Neuronal stem cell (in vitro differentiated cells): ENCODE measurements around the gene TMEM252.

Experiments used
- DNase-seq: peaks from one replicate; pipeline ENCODE4 v3.0.0-alpha.2; 2013; ENCODE audit warnings: low spot score
- H2AFZ ChIP-seq: one replicate; pipeline ENCODE4 v1.6.1; 2013; ENCODE audit warnings: mild to moderate bottlenecking, low read length, inconsistent platforms
- H2AK5ac ChIP-seq: 2 replicates; pipeline ENCODE4 v1.6.1; 2013; ENCODE audit warnings: low read depth, mild to moderate bottlenecking, inconsistent platforms, low read length, moderate library complexity, mixed read lengths
- H2BK120ac ChIP-seq: 2 replicates; pipeline ENCODE4 v1.6.1; 2013; ENCODE audit warnings: low read depth, mild to moderate bottlenecking, inconsistent platforms, low read length, moderate library complexity, mixed read lengths
- H2BK12ac ChIP-seq: one replicate; pipeline ENCODE4 v1.6.1; 2013; ENCODE audit warnings: low read length, inconsistent platforms
- H2BK15ac ChIP-seq: 2 replicates; pipeline ENCODE4 v1.6.1; 2013; ENCODE audit warnings: mild to moderate bottlenecking, low read length, inconsistent platforms, mixed read lengths
- H2BK5ac ChIP-seq: one replicate; pipeline ENCODE4 v1.6.1; 2013; ENCODE audit warnings: inconsistent platforms, mild to moderate bottlenecking, low read length, moderate library complexity
- H3K14ac ChIP-seq: one replicate; pipeline ENCODE4 v1.6.1; 2013; ENCODE audit warnings: low read length, inconsistent platforms
- H3K18ac ChIP-seq: 2 replicates; pipeline ENCODE4 v1.6.1; 2013; ENCODE audit warnings: low read length, inconsistent platforms
- H3K23ac ChIP-seq: 2 replicates; pipeline ENCODE4 v1.6.1; 2013; ENCODE audit warnings: low read depth, mild to moderate bottlenecking, mixed read lengths, low read length, inconsistent platforms; ENCODE audit not compliant: poor library complexity
- H3K27ac ChIP-seq: replicated peaks from 3 replicates; pipeline ENCODE4 v1.5.1; 2013; ENCODE audit warnings: low read length, inconsistent platforms
- H3K27me3 ChIP-seq, 3 experiments: 2 replicates each; pipeline ENCODE4 v1.6.1; 2013; ENCODE audit warnings: low read length in 3 of 3, mild to moderate bottlenecking in 2 of 3, inconsistent platforms in 1 of 3, low read depth in 1 of 3, mixed read lengths in 1 of 3, moderate library complexity in 1 of 3; ENCODE audit not compliant: control insufficient read depth in 3 of 3, insufficient read depth in 3 of 3
- H3K36me3 ChIP-seq, 2 donors: replicated peaks in 1 of 2; 2 replicates each; pipeline ENCODE4 v1.6.1; 2013; ENCODE audit warnings: low read length in 2 of 2; ENCODE audit not compliant: control insufficient read depth in 2 of 2, insufficient read depth in 2 of 2
- H3K4ac ChIP-seq: 2 replicates; pipeline ENCODE4 v1.6.1; 2013; ENCODE audit warnings: inconsistent platforms, mild to moderate bottlenecking, low read length, moderate library complexity
- H3K4me1 ChIP-seq, 2 donors: 1 replicate in 1 of 2; 2 replicates in 1 of 2; pipeline ENCODE4 v1.6.1; 2013; ENCODE audit warnings: low read length in 2 of 2, low read depth in 1 of 2; ENCODE audit not compliant: control insufficient read depth in 2 of 2, insufficient read depth in 1 of 2
- H3K4me2 ChIP-seq: one replicate; pipeline ENCODE4 v1.6.1; 2013; ENCODE audit warnings: mild to moderate bottlenecking, low read length, inconsistent platforms; ENCODE audit not compliant: insufficient read depth, poor library complexity, severe bottlenecking
- H3K4me3 ChIP-seq, 2 donors: 2 replicates each; pipeline ENCODE4 v1.5.1; 2013; ENCODE audit warnings: low read length in 2 of 2, mild to moderate bottlenecking in 2 of 2, inconsistent platforms in 1 of 2, moderate library complexity in 1 of 2
- H3K79me1 ChIP-seq: one replicate; pipeline ENCODE4 v1.6.1; 2013; ENCODE audit warnings: low read depth, mild to moderate bottlenecking, inconsistent platforms, low read length, moderate library complexity
- H3K9ac ChIP-seq: one replicate; pipeline ENCODE4 v1.6.1; 2013; ENCODE audit warnings: mild to moderate bottlenecking, low read depth, low read length, inconsistent platforms; ENCODE audit not compliant: poor library complexity
- H3K9me3 ChIP-seq, 2 donors: replicated peaks in 1 of 2; 2 replicates each; pipeline versions ENCODE3 to v1.6.1; 2013; ENCODE audit warnings: low read length in 2 of 2, mild to moderate bottlenecking in 2 of 2, inconsistent platforms in 1 of 2, low read depth in 1 of 2, mixed read lengths in 1 of 2, moderate library complexity in 1 of 2; ENCODE audit not compliant: control insufficient read depth in 2 of 2, insufficient read depth in 1 of 2
- H4K8ac ChIP-seq: one replicate; pipeline ENCODE4 v1.6.1; 2013; ENCODE audit warnings: low read depth, mild to moderate bottlenecking, inconsistent platforms, low read length, moderate library complexity
- H4K91ac ChIP-seq: one replicate; pipeline ENCODE4 v1.6.1; 2013; ENCODE audit warnings: low read length, low read depth, mild to moderate bottlenecking, inconsistent platforms; ENCODE audit not compliant: poor library complexity
- WGBS, 2 donors: extraction: QIAGEN DNeasy Blood & Tissue Kit; methylation state at CpG; one replicate each; pipeline ENCODE4 v1.1.7; 2013; ENCODE audit warnings: missing lambda C conversion rate in 2 of 2, mixed read lengths in 1 of 2; ENCODE audit not compliant: insufficient read length in 2 of 2, insufficient replicate concordance in 1 of 2; ENCODE audit errors: extremely low coverage in 2 of 2; 5-methylcytosine and 5-hydroxymethylcytosine counted together

The TMEM252 gene

DNA sequence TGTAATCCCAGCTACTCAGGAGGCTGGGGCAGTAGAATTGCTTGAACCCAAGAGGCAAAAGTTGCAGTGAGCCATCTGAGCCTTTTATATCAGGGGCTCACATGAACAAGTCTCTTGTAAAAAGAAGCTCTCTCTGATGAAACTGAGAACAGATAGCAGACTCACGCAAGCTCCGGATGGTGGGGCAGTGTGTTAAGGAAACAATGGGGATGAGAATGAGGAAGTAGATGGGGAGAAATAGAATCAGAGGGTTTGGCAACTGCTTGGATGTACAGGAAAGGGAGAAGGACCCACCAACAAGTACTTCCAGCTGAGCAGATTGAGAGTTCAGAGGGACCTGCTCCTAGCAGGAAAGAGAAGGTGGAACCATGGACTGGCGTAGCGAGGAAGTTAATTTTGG is 18.6 kb downstream of the TMEM252 start:
- Histone ChIP-seq H3K79me1 (no peaks in the 10 kb centered on the region), H4K8ac (no peak overlapping the region), H2AK5ac (no peak overlapping the region), H3K18ac (no peak overlapping the region), H3K27me3 (peaks cover 0 to 3% (median 0%) of the 10 kb centered on the region in 3 experiments), H2AFZ (no peak overlapping the region), H3K4me1 (no peaks in the 10 kb centered on the region), H3K9ac (no peak overlapping the region), H2BK5ac (no peak overlapping the region), H3K4me2 (no peak overlapping the region), H2BK12ac (no peak overlapping the region), H3K36me3 (no peaks in the 10 kb centered on the region), H4K91ac (no peak overlapping the region), H3K27ac (no peak overlapping the region), H2BK120ac (no peak overlapping the region), H3K4ac (no peak overlapping the region), H3K23ac (no peak overlapping the region), H3K9me3 (peaks cover 3 to 4% of the 10 kb centered on the region in 2 donors), H3K4me3 (no peak overlapping the region), H2BK15ac (no peak overlapping the region), H3K14ac (no peak overlapping the region)
- no CpG with 5 or more reads among the region's 4 CpGs for WGBS, 2 donors
- DNase-seq: no peak

GRCh38 chr9:68515326-68516017 is 25.2 kb downstream of the TMEM252 start:
- H3K79me1 ChIP-seq: no peaks in the 10 kb centered on the region
- H2BK15ac ChIP-seq: no peak overlapping the region
- H3K36me3 ChIP-seq: no peaks in the 10 kb centered on the region
- H3K27ac ChIP-seq: no peak overlapping the region
- H3K4ac ChIP-seq: no peak overlapping the region
- H3K14ac ChIP-seq: no peak overlapping the region
- H3K18ac ChIP-seq: no peak overlapping the region
- no peak overlapping the region for H2AK5ac ChIP-seq
- no CpG with 5 or more reads among the region's 4 CpGs for WGBS, 2 donors
- H3K27me3 ChIP-seq: no peaks in the 10 kb centered on the region
- no peak overlapping the region for H4K91ac ChIP-seq
- H2BK120ac ChIP-seq: no peak overlapping the region
- no peak overlapping the region for H3K9ac ChIP-seq
- H2BK12ac ChIP-seq: no peak overlapping the region
- H3K9me3 ChIP-seq: peaks cover 3 to 4% of the 10 kb centered on the region in 2 donors
- H2BK5ac ChIP-seq: no peak overlapping the region
- H3K4me2 ChIP-seq: no peak overlapping the region
- no peak for DNase-seq
- H2AFZ ChIP-seq: no peak overlapping the region
- H3K4me3 ChIP-seq: no peak overlapping the region
- H3K4me1 ChIP-seq: peaks cover 0 to 3% of the 10 kb centered on the region in 2 donors
- H4K8ac ChIP-seq: no peak overlapping the region
- no peak overlapping the region for H3K23ac ChIP-seq

GRCh38 chr9:68513981-68514380 is 26.7 kb downstream of the TMEM252 start:
- Histone ChIP-seq H2BK120ac (no peak overlapping the region), H3K4me1 (peaks cover 5 to 12% of the 10 kb centered on the region in 2 donors), H3K9me3 (peaks cover 3 to 4% of the 10 kb centered on the region in 2 donors), H3K79me1 (no peaks in the 10 kb centered on the region), H2BK15ac (no peak overlapping the region), H4K91ac (no peak overlapping the region), H3K23ac (no peak overlapping the region), H3K14ac (no peak overlapping the region), H3K27ac (no peak overlapping the region), H3K4me3 (no peak overlapping the region), H2AFZ (no peak overlapping the region), H2BK12ac (no peak overlapping the region), H2AK5ac (no peak overlapping the region), H3K27me3 (no peaks in the 10 kb centered on the region), H4K8ac (no peak overlapping the region), H3K18ac (no peak overlapping the region), H2BK5ac (no peak overlapping the region), H3K9ac (no peak overlapping the region), H3K4me2 (no peak overlapping the region), H3K4ac (no peak overlapping the region), H3K36me3 (no peaks in the 10 kb centered on the region)
- WGBS, 2 donors: no CpG with 5 or more reads among the region's 4 CpGs
- no peak for DNase-seq

GRCh38 chr9:68513385-68513784 is 27.3 kb downstream of the TMEM252 start:
- Histone ChIP-seq H3K23ac (no peak overlapping the region), H3K14ac (no peak overlapping the region), H3K9me3 (peaks cover 3 to 4% of the 10 kb centered on the region in 2 donors), H3K4me2 (no peak overlapping the region), H3K4me3 (no peak overlapping the region), H3K4me1 (peaks cover 5 to 17% of the 10 kb centered on the region in 2 donors), H2BK12ac (no peak overlapping the region), H3K27ac (no peak overlapping the region), H4K91ac (no peak overlapping the region), H3K36me3 (no peaks in the 10 kb centered on the region), H3K4ac (no peak overlapping the region), H2BK15ac (no peak overlapping the region), H3K9ac (no peak overlapping the region), H2BK5ac (no peak overlapping the region), H4K8ac (no peak overlapping the region), H2AFZ (peak overlapping the region; percentile 5), H2BK120ac (no peak overlapping the region), H2AK5ac (no peak overlapping the region), H3K18ac (no peak overlapping the region), H3K79me1 (no peaks in the 10 kb centered on the region), H3K27me3 (no peaks in the 10 kb centered on the region)
- WGBS, 2 donors: no CpG with 5 or more reads among the region's 3 CpGs
- DNase-seq: no peak
